Subcutaneous adipose tissue (tissue), 4 donors: ENCODE data around the gene ASAP3. TPM values are rescaled to one million over a fixed set of nuclear protein-coding genes. Genes with fewer than 3 reads are reported as not detected.

Experiments used
- total RNA-seq, 4 donors: library from RNA; depleted of rRNA; stranded (reverse); fragments of >200 nt; gene quantifications; one replicate each; pipeline ENCODE4 v1.1.0, GENCODE V29; 2016
- TF ChIP-seq, protein P1 (sequence below): fragments of 450-650 bp; IDR thresholded peaks from one replicate; pipeline ENCODE4 v1.5.1; 2016; ENCODE audit warnings: low read depth, mild to moderate bottlenecking, control low read depth, antibody characterized with exemption, moderate library complexity

Gene ASAP3
- total RNA-seq, 4 donors from 2014 or later, result 18.4 to 51.7 (median 42.1) TPM

DNA sequence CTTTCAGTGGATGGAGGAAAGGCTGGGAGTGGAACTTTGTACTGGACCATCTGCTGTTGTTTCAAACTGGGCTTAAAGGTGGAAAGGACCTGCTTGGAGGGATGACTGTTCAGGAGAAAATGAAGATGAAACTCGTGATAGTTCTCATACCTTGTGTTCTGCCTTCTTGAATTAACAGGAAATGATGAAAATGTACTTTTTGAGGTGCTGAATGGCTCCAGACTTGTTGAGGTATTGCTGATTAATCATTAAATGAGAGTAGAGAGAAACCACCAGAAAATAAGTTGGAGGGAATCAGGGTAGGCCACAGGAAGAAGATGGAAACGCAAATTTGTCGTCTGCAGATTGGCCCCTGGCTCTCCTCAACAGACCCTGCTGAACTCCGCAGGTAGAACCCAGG is 88.1 kb downstream of the ASAP3 start:
- TF ChIP-seq, protein P1, sequence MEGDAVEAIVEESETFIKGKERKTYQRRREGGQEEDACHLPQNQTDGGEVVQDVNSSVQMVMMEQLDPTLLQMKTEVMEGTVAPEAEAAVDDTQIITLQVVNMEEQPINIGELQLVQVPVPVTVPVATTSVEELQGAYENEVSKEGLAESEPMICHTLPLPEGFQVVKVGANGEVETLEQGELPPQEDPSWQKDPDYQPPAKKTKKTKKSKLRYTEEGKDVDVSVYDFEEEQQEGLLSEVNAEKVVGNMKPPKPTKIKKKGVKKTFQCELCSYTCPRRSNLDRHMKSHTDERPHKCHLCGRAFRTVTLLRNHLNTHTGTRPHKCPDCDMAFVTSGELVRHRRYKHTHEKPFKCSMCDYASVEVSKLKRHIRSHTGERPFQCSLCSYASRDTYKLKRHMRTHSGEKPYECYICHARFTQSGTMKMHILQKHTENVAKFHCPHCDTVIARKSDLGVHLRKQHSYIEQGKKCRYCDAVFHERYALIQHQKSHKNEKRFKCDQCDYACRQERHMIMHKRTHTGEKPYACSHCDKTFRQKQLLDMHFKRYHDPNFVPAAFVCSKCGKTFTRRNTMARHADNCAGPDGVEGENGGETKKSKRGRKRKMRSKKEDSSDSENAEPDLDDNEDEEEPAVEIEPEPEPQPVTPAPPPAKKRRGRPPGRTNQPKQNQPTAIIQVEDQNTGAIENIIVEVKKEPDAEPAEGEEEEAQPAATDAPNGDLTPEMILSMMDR, result no peak

DNA sequence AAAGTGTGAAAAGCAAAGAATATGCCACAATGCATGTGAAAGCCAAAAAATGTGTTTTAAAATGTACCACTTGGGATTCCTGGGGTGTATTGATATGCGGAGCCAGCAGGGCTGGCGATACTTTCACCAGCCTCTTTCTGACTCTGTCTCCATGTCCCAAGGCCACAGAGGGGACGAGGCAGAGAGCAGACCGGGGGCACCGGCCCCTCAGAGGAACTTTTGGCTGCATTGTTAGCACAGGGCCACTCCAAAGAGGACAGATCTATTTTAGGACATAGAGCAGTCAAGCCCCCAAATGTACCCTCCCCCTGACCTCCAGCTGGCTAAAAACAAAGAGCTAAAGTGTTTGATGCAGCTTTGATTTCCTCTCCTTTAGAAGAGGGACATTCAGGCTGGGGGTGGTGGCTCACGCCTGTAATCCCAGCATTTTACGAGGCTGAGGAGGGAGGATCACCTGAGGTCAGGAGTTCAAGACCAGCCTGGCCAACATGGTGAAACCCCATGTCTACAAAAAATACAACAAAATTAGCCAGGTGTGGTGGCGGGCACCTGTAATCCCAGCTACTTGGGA is 88.7 kb downstream of the ASAP3 start:
- TF ChIP-seq, protein P1, result no peak

DNA sequence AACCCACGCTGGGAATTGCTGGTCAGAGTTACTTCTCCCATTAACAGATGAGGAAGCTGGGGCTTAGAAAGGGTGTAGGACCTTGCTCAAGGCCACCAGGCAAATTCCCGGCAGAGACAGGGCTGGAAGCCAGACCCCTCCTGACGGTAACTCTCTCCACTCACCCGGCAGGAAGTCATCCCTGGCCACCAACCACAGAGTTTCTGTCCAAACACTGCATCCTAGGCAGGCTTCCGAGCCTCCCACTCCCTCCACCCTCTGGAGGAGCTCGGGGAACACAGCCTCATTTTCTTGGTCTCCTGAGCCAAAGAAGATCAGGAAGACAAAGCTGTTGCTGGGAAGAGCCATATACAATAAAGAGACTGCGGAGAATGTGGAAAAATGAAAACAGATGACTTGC is 89.3 kb downstream of the ASAP3 start:
- TF ChIP-seq, protein P1, result no peak

DNA sequence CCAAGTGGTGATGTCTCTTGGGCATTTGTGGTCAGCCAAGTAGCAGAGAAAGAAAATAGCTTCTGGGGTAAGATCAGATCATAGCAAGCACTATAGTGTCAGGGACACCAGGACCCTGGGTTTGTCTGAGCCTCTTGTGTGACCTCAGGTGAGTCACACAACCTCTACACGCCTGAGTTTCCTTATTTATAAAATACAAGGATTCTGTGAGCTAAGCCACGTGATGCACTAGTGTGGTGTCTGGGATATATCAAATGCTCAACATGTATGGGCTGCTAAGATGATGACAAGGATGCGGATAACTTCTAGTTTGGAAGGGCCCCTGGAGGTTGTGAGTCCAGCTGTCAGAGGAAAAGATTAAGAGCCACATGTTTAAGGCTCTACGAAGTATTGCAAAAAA is 89.8 kb downstream of the ASAP3 start:
- TF ChIP-seq, protein P1, result no peak

DNA sequence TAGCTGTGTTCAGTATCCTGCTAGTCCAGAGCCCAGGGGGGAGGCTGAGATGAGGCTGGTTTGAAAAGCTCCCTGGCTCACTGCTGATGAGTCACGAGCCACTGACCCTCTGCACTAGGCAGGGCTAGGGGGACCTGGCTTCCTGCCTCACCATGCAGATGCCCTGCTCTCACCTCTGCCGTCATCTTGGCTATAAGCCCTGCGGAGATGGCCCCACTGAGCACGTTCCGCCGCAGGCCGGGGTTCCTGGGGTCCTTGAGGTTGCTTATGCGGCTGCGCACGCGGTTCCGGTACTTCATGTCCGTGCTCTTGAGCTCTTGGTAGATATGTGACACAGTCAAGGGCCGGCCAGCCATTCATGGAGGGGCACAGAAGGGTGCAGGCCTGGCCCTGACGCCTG is 90.3 kb downstream of the ASAP3 start:
- TF ChIP-seq, protein P1, result no peak

DNA sequence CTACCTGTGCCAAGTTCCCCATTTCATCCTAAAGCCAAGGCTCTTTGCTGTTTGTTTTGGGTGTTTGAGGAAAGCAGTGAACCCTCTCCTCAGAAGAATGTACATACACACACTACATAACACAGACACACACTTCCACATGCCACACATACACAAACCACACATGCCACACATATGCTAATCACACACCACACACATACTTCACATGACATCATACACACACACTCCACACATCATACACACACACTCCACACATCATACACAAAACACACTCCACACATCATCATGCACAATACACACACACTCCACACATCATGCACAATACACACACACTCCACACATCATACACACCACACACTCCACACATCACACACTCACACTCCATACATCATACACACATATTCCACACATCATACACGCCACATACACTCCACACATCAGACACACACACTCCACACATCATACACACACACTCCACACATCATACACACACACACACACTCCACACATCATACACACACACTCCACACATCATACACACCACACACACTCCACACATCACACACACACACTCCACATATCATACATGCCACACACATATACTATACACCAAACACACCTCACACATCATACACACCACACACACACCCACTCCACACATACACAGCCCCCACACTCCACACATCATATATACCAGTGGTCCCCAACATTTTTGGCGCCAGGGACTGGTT is 91.7 kb downstream of the ASAP3 start:
- TF ChIP-seq, protein P1, result no peak

DNA sequence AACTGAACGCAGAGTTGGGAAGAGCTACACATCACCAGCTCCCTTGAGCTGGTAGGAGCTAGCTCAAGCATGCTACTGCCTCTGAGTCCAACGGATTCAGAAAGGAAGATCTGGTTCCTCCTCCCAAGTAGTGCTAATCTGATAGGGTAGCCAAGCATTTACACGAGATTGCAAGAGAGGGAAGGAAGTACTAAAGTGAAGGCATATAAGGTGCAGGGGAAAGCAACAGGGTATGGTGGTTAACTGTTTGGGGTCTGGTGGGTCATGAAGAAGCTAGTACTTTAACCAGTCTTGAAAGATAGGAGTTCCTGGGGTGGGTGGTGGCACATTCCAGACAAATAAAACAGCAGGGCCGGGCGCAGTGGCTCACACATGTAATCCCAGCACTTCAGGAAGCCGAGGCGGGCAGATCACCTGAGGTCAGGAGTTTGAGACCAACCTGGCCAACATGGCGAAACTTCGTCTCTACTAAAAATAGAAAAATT is 94.1 kb downstream of the ASAP3 start:
- TF ChIP-seq, protein P1, result no peak
